ENCODE measurements around the gene HOXB5.

The HOXB5 gene

DNA sequence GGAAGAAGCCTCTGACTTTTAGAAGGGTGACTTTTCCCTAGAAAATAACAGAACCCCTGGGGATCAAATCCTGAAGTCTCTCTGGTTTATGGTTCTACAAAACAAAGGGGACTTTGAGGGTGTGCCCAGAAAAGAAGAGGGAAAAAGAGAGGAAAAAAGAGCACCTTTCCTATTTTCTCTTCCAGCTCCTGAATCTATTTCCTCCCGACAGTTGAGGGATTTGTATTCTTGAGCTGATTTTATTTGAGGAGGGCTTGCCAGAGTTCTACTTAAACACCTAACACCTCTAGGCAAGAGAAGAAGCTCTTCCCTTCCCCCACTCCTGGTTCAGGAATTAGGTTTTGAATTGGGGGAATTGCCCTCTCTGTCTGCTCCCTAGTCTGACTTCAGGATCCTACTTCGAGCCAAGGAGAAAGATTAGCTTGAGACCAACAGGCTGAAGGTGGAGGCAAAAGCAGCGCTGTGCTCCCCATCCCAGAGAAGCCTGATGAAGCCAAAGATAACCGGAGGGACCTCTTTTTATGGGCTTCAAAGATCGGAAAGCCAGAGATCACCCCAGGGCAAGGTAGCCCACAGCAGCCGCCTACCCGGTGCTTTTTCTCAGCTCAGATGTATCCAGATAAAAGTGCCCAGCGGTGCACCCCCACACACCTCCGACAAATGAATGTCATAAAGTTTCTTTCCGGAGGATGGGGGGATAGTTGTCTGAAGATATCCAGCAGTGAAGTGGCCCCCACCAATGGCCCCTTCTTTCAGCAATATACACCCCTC lies 4.3 kb downstream of the HOXB5 start:
- DNase-seq = no peak

DNA sequence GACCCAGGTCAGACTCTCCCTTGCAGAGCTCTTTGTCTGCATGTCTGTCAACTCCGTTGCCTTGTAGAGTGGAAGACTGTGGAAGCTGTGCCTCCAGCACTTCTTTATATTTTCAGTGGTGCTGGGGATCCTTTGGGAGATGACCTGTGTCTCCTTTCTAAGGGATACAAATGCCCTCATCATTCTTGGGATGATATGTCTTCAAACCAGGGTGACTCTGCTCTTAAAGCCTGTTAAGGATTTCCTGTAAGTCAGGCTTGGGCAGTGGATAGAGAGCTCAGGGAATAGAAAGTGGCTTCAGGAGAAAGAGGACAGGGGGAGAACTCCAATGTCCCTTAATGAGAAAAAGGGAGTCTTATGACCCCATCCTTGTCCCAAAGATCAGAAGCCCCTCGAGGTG lies 5.1 kb downstream of the HOXB5 start:
- no peak for DNase-seq

DNA sequence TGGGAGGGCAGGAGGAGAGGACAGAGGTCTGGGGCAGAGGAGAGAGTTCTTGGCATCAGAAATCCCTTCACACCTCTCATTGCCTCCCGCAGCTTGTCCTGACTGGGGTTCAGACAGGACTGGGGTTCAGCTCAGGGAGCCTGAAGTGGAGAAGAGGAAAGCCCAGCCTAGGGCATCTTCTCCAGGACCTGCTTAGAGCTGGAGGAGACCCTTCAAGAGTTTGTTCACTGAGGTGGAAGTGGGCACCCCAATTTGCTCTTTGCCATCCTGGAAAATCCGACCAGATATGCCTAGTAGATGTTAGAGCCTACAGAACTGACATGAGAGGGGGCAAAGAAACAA lies 5.5 kb downstream of the HOXB5 start:
- DNase-seq = no peak

DNA sequence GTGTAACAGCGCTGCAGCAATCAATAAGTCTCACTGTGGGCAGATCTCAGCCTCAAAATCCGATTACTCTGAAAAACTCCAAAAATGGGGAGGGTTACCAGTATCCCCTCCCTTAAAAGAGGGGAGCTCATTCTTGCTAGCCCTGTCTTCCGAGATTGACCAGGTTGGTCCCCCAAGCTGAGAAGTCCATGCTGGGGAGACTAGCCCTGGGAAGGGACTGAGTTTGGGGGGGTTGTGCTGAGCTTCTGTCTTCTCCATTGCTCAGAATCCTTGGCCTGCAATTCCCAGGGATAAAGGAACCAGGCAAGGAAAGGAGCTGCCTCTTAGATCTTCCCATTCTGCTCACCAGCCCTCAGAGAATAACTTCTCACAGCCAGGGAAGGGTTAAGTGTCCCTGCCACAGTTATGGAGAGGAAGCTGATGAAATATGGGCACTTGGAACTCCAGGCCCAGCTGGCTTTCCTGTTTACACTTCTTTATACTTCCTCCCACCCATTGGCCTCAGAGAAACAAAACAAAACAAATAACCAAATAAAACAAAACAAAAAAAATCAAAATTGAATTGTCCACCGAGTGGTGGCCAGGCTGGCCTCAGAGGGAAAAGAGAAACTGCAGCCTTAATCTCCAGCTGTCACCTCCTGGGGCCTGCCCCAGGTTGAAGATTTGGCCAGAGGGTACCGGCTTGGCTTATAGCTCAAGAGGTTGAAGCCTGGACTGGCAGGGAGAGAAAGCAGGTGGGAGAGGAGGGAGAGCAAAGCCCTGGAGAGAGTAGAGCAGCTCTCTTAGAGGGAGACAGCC lies 6.1 kb downstream of the HOXB5 start:
- peak; percentile 80 to 96 (median 82) for DNase-seq

GRCh38 chr17:48586355-48587258 lies 7.0 kb downstream of the HOXB5 start:
- peak in 2 of 3 experiments; percentile 73 to 81 for DNase-seq

DNA sequence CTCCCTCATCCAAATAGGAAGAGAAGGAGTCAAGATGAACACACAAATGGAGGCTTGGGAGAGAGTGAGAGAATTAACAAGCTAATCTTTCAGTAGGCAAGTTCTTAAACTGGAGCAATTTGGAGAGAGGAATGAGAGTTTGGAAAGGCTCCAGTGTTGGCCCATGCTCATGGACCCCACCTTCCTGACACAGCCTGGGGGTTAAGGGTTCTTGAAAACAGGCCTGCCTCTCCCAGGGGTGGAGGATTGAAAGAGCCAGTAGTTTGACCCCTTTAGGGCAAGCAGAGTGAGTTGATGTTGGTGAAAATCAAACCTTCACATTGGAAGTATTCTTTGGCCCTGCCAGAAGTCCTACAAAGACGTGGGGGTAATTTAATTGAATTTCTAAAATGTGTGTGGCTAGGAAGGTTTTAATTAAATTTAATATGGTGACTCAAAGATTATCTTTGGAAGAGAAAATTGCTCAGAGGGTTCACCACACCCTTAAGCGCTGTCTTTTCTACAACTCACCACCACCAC lies 9.3 kb downstream of the HOXB5 start:
- DNase-seq = no peak

GRCh38 chr17:48583708-48584222 lies 9.8 kb downstream of the HOXB5 start:
- no peak for DNase-seq

DNA sequence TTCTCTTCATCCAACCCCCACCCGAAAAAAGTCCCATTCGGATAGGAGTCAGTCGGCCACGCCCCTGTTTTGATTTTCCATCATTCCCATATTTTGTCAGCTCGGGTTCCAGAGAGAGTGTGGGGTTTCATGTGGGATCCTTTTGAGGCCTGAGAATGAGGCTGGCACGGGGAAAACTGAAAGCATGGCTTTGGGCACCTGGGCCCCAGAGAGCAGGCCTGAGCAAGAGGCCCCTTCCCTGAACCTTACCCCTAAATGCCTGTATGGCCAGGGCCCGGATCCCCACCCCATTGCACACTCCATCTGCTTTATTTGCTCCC lies 10.9 kb downstream of the HOXB5 start:
- no peak for DNase-seq

GRCh38 chr17:48579760-48580554 lies 13.6 kb downstream of the HOXB5 start:
- DNase-seq = peak in 1 of 3 experiments; percentile 15

DNA sequence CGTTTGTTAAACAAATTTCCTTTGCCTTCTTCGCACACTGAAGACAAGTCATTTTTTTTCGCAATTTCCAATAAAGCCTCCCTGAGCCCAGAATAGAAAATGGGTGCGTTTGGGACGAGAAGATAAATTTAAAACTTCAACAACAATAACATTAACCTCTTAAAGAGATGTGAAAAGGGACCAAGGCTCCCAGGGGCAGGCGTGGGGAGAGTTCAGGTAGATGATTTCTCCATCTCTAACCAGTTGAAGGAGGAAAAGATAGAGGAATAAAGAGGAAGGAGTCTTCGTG lies 14.2 kb downstream of the HOXB5 start:
- no peak for DNase-seq

DNA sequence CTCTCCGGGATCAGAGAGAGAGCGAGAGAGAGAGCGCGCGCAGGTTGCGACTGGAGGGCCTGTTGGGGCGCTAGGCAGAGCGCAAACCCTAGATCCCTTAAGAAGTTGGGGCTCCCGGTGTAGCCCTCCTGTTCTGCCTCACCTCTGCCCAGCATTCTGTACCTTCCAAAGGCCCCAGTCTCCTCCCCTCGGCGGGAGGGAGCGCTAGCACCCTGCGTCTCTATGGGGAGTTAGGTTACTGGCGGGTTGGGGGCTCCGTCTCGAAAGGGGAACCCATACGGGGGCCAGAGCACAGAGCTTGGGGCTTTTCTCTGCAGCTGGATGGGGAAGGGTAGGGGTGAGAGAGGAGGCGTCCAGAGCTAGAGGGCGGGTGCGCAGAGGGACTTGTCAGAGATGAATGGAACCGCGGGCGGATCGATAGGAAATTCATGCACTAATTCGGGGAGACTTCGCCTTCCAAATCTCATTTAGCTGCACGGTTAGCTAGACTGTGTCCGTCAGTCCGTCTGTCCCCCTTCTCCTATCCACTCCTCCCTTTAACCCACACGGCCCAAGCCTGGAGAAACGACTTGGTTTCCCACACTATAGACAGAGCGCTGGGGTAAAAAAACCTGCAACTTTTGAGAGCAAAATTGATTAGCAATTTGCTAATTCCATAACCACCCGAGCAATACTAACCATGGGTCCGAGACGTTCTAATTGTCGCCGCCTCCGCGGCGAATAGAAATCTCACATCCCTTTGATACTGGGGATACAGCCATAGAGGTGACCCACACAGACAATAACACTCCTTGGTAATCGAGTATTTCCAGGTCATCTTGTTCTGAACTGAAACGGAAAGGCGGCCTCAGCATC lies 14.7 kb downstream of the HOXB5 start:
- no peak for DNase-seq

GRCh38 chr17:48577946-48578615 lies 15.5 kb downstream of the HOXB5 start, which contains the start of gene HOXB4:
TSS of gene HOXB4 (minus strand) at chr17:48578350. CDS start at chr17:48578319, 31 bp downstream.
- DNase-seq = no peak

DNA sequence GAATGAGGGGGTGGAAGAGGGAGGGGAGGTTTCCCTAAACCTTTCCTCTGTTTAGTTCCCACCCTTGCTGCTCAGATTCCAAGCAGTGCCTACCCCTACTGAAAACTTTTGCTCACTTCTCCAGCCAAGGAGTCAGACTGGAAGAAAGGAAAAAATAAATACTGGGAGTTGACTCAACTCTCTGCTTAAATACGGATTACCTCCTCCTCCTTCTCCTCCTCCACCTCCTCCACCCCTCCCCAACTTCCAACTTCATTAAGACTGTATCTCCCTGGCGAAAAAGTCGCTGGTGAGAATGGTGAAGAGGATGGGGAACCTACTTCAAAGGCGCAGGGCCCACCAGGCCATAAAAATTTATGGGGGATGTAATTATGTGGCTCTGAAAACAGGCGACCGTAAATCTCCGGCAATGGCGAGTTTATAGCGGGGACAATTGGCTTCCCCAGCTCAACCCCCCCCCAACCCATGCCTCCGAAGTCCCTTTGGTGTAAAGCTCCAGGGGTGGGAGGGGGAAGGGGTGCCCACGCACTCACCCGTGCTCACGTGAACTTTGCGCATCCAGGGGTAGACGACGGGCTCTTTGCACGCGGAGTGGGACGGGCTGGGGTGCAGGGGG lies 16.1 kb downstream of the HOXB5 start:
- peak in 1 of 3 experiments; percentile 44 for DNase-seq

GRCh38 chr17:48576479-48577309 lies 16.9 kb downstream of the HOXB5 start:
- no peak for DNase-seq

- DNase-seq = no peak
Observed at GRCh38 chr17:48575673-48576478, 17.7 kb downstream of the HOXB5 start.

DNA sequence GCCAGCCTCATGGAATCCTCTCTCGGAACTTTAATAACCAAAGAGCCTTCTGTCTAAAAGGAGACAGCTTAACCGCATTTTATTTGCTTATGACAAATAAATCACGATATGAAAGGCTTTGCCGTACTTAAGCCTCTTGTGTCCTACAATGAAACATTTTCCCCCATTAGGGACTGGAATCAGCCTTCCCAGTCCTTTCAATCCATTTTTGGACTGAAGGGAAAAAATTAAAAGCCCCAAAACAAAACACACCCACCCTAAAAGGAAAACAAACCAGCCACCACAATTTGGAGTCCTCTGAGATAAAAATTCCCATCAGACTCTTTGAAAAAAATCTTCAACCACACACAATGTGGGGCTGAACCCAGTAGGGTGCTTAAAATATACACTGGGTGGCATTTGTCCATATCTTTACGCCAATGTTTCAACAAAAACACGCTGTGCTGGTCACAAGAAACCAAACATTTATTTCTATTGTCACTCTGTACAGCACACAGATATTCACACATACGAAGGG lies 18.5 kb downstream of the HOXB5 start:
- DNase-seq = peak; percentile 59 to 97 (median 84)

DNA sequence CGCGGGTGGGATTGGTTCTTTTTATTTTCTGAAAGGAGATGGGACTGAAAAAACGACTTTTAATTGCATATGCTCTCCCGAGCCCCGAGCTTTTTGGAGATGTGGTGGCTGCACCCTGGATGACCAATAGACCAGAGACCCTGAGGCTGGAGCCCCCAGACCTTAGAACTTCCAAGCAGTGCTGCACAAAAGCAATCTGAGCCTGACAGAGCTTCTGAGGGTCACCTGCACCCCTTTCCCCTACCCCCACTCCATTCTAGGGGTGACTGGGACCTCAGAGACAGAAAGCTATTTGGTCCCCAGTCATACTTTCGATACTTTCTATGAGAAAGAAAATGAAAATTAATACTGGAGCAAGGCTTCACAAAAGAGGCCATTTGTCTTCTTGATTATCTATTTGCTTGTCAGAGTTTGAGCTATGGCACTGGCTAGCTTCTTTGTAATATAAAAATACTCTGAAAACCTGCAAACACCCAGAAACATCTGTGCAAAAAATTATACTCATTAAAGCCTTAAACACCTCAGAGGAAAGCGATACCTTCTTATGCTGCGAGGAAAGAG lies 19.0 kb downstream of the HOXB5 start:
- DNase-seq = no peak

Measured in NCI-H1417 (cell line).